ENCODE measurements around the gene ICAM1. TPM values are rescaled to one million over a fixed set of nuclear protein-coding genes. Genes with fewer than 3 reads are reported as not detected.

The ICAM1 gene
- total RNA-seq, 1 donor from 2014 or later, result 155 TPM

- peaks cover 6% of the 10 kb centered on the region for H3K36me3 ChIP-seq (ENCODE audit: control insufficient read depth, insufficient read depth, low read length)
- DNase-seq (ENCODE audit: low read depth), result no peak
Observed at GRCh38 chr19:10327793-10328192, 56.9 kb downstream of the ICAM1 start.

DNA sequence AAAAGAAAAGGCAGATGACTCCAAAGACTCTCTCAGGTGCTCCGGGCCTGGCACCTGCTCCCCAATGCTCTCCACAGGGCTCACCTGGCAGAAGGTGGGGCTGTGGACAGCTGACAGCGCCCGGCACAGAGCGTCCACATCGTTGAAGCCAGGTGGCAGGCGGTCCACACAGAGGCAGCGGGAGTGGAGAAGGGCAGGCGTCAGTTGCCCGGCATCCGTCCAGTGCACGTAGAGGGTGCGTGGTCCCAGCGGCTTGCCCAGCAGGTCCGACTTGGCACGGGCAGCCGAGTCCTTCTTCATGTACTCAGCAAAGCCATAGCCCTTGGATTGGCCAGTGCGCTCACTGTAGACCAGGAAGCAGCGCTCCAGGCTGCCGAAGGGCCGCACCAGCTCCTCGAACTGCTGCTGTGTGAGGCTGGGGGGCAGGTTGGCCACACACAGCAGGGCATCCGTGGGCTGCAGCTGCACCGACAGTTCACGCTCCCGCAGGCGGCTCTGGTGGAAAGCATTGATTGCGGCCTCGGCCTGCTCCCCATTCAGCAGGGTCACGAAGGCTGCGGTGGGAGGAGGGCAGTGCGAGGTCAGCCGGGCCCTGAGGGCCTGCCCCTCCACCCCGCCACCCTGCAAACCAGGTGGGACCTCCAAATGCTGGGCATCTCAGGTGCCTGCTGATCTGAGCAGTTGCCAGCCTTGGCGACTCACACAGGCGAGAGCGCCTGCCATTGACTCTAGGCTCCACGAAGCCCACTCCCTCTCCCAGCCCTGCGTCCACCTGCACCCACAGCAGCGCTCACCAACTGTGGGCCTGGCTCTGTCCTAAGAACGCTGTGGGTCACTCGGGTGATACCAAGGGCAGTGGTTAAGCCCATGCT is 57.9 kb downstream of the ICAM1 start:
- Histone ChIP-seq H3K27me3 (ENCODE audit: control insufficient read depth, insufficient read depth, low read length) (no peaks in the 10 kb centered on the region), H3K4me3 (ENCODE audit: low read depth, low read length) (no peak overlapping the region), H3K36me3 (ENCODE audit: control insufficient read depth, insufficient read depth, low read length) (peaks cover 6% of the 10 kb centered on the region)
- TF ChIP-seq CTCF (IDR thresholded peaks at IDR 0.05; ENCODE audit: insufficient read depth, low read length, poor library complexity, severe bottlenecking), result no peak
- DNase-seq (ENCODE audit: low read depth), result no peak

More at GRCh38 chr19:10327793-10328192, 56.9 kb downstream of the ICAM1 start:
- Histone ChIP-seq H3K4me3 (ENCODE audit: low read depth, low read length) (no peak overlapping the region), H3K27me3 (ENCODE audit: control insufficient read depth, insufficient read depth, low read length) (no peaks in the 10 kb centered on the region)
- TF ChIP-seq CTCF (IDR thresholded peaks at IDR 0.05; ENCODE audit: insufficient read depth, low read length, poor library complexity, severe bottlenecking), result no peak

GRCh38 chr19:10329555-10329954 is 58.6 kb downstream of the ICAM1 start:
- H3K27me3 ChIP-seq (ENCODE audit: control insufficient read depth, insufficient read depth, low read length), result no peaks in the 10 kb centered on the region
- H3K36me3 ChIP-seq (ENCODE audit: control insufficient read depth, insufficient read depth, low read length), result peaks cover 6% of the 10 kb centered on the region
- no peak for TF ChIP-seq CTCF (IDR thresholded peaks at IDR 0.05; ENCODE audit: insufficient read depth, low read length, poor library complexity, severe bottlenecking)
- no peak overlapping the region for H3K4me3 ChIP-seq (ENCODE audit: low read depth, low read length)
- no peak for DNase-seq (ENCODE audit: low read depth)

DNA sequence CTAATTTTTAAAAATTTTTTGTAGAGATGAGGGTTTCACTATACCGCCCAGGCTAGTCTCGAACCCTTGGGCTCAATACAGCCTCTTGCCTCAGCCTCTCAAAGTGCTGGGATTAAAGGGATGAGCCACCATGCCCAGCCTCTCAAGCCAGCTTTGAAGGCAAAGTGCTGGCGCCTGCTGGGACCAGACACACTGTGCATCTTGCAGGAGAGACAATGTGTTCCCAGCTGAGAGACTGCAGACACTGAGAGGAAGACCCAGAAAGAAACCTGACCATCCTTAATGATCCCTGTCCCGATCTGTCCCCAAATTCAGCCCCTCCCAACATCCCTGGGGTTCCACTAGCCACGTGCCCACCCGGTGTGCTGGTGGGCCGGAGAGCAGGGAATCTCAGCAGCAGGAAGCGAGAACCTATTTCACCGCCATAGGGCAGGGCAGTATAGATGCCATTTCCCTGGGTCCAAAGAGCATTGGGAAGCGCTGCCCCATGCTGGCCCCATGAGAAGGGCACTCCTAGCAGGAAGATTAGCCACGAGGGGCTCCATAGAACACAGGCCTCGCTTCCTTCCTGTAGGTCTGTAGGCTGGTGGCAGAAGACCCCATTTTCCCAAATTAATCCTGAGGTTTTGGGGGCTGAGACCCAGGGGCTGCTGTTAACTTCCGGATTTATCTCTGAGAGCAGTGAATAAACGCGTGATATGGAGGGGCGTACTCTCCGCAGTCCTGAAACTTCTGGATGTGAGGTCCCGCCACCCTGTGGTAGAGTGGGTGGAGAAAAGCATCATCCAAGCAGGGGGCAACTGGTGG is 61.4 kb downstream of the ICAM1 start:
- no peak for DNase-seq (ENCODE audit: low read depth)
- Histone ChIP-seq H3K4me3 (ENCODE audit: low read depth, low read length) (peak overlapping the region; percentile 97), H3K36me3 (ENCODE audit: control insufficient read depth, insufficient read depth, low read length) (peaks cover 5% of the 10 kb centered on the region), H3K27me3 (ENCODE audit: control insufficient read depth, insufficient read depth, low read length) (no peaks in the 10 kb centered on the region)
- TF ChIP-seq CTCF (IDR thresholded peaks at IDR 0.05; ENCODE audit: insufficient read depth, low read length, poor library complexity, severe bottlenecking), result peak; percentile 20

- DNase-seq (ENCODE audit: low read depth), result peak; percentile 81
- peak; percentile 0 for TF ChIP-seq CTCF (IDR thresholded peaks at IDR 0.05; ENCODE audit: insufficient read depth, low read length, poor library complexity, severe bottlenecking)
- Histone ChIP-seq H3K27me3 (ENCODE audit: control insufficient read depth, insufficient read depth, low read length) (no peaks in the 10 kb centered on the region), H3K36me3 (ENCODE audit: control insufficient read depth, insufficient read depth, low read length) (peaks cover 2% of the 10 kb centered on the region), H3K4me3 (ENCODE audit: low read depth, low read length) (peak within 1 kb of the TSS; percentile 97)
Observed at GRCh38 chr19:10332965-10333757, 62.2 kb downstream of the ICAM1 start, which contains the start of gene RAVER1. Gene RAVER1 (minus strand): TSS chr19:10333529. CDS start chr19:10333507, 22 bp downstream.
